Neutrophil (primary cell): Measurements from ENCODE around the gene ABLIM1.

Source experiments
- H3K27ac ChIP-seq: fragments of 200-600 bp; sonication (generic); 2 replicates; pipeline ENCODE4 v1.5.1; 2016; ENCODE audit warnings: mild to moderate bottlenecking, moderate library complexity
- H3K27me3 ChIP-seq: fragments of 200-600 bp; sonication (generic); 2 replicates; pipeline ENCODE4 v1.6.0; 2016; ENCODE audit warnings: mild to moderate bottlenecking
- H3K36me3 ChIP-seq: fragments of 200-600 bp; sonication (generic); 2 replicates; pipeline ENCODE4 v1.5.1; 2017
- H3K4me1 ChIP-seq, 2 experiments: fragments of 200-600 bp in 1 of 2; sonication (generic) in 1 of 2; 1 replicate in 1 of 2; 2 replicates in 1 of 2; pipeline versions ENCODE4 v1.5.1 to v1.6.1; 2013 to 2016; ENCODE audit warnings: low read depth in 1 of 2, low read length in 1 of 2, mild to moderate bottlenecking in 1 of 2, moderate library complexity in 1 of 2; ENCODE audit not compliant: control insufficient read depth in 1 of 2, insufficient read depth in 1 of 2
- H3K4me3 ChIP-seq, 2 experiments: fragments of 200-600 bp in 1 of 2; sonication (generic) in 1 of 2; 1 replicate in 1 of 2; 2 replicates in 1 of 2; pipeline ENCODE4 v1.5.1; 2013 to 2016; ENCODE audit warnings: low read depth in 1 of 2, low read length in 1 of 2, mild to moderate bottlenecking in 1 of 2, moderate library complexity in 1 of 2
- H3K9me3 ChIP-seq: fragments of 200-600 bp; sonication (generic); 2 replicates; pipeline ENCODE4 v1.5.1; 2016
- CTCF ChIP-seq: fragments of 200-600 bp; sonication (generic); IDR thresholded peaks from 2 replicates; pipeline ENCODE4 v1.5.1; 2016; ENCODE audit warnings: antibody characterized with exemption

Gene ABLIM1

GRCh38 chr10:114402871-114403540 is 255.1 kb downstream of the ABLIM1 start:
- H3K4me1 ChIP-seq, result no peaks in the 10 kb centered on the region
- no peaks in the 10 kb centered on the region for H3K9me3 ChIP-seq
- peaks cover 91% of the 10 kb centered on the region for H3K27me3 ChIP-seq
- no peak overlapping the region for H3K4me3 ChIP-seq
- H3K36me3 ChIP-seq, result no peaks in the 10 kb centered on the region
- no peak for TF ChIP-seq CTCF
- H3K27ac ChIP-seq, result no peak overlapping the region

GRCh38 chr10:114402233-114402632 is 255.8 kb downstream of the ABLIM1 start:
- no peak overlapping the region for H3K4me3 ChIP-seq
- H3K27ac ChIP-seq, result no peak overlapping the region
- TF ChIP-seq CTCF, result no peak
- peaks cover 98% of the 10 kb centered on the region for H3K27me3 ChIP-seq
- no peaks in the 10 kb centered on the region for H3K4me1 ChIP-seq
- no peaks in the 10 kb centered on the region for H3K36me3 ChIP-seq
- H3K9me3 ChIP-seq, result no peaks in the 10 kb centered on the region

DNA sequence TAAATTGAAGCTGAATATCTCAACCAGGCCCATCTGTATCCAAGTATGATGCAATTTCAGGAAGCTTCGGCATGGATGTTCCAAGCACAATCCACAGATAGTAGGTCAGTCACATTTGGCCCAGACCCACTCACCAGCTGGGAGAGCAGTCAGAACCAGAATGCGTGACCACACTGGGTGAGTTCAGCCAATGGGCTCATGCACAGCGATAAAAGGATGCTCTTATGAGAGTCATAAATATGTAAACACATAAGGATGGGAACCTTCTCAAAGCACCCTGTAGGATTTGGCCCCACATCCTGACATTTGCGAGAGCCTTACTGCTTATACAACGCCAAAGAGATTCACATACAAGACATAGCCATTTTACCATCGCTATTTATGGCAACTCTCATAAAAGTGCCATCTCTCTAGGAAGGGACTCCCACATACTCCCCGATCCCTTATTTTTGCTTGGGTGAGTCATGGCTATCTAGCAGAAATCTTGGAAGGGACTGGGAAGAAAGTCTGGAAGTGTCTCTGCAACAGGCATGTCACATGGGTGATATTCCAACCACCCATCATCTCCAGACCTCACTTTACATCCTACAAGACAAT is 256.8 kb downstream of the ABLIM1 start:
- no peaks in the 10 kb centered on the region for H3K36me3 ChIP-seq
- H3K27me3 ChIP-seq, result peaks cover 93% of the 10 kb centered on the region
- H3K4me3 ChIP-seq, result no peak overlapping the region
- H3K9me3 ChIP-seq, result no peaks in the 10 kb centered on the region
- H3K4me1 ChIP-seq, result no peaks in the 10 kb centered on the region
- TF ChIP-seq CTCF, result no peak
- H3K27ac ChIP-seq, result no peak overlapping the region

- Histone ChIP-seq H3K27me3 (peaks cover 93% of the 10 kb centered on the region), H3K9me3 (no peaks in the 10 kb centered on the region), H3K27ac (no peak overlapping the region), H3K4me1 (no peaks in the 10 kb centered on the region), H3K36me3 (no peaks in the 10 kb centered on the region), H3K4me3 (no peak overlapping the region)
- TF ChIP-seq CTCF, result no peak
Measured at GRCh38 chr10:114400091-114400490, 258.0 kb downstream of the ABLIM1 start.

- no peaks in the 10 kb centered on the region for H3K4me1 ChIP-seq
- no peaks in the 10 kb centered on the region for H3K36me3 ChIP-seq
- H3K27ac ChIP-seq, result no peak overlapping the region
- TF ChIP-seq CTCF, result no peak
- peaks cover 93% of the 10 kb centered on the region for H3K27me3 ChIP-seq
- no peak overlapping the region for H3K4me3 ChIP-seq
- no peaks in the 10 kb centered on the region for H3K9me3 ChIP-seq
Measured at GRCh38 chr10:114399576-114399975, 258.5 kb downstream of the ABLIM1 start.
